Endothelial cell (in vitro differentiated cells): Measurements from ENCODE around the gene SH2D6. TPM values are rescaled to one million over a fixed set of nuclear protein-coding genes. Genes with fewer than 3 reads are reported as not detected.
A peak's percentile ranks its signal among the peaks of the same experiment; 100 is the strongest.

Source experiments
- DNase-seq: peaks from one replicate; pipeline ENCODE4 v3.0.0; 2021; ENCODE audit warnings: low spot score
- H3K27ac Mint-ChIP-seq: one replicate; pipeline ENCODE4 v1.8.0; 2021; ENCODE audit warnings: mixed read lengths, inconsistent platforms; ENCODE audit not compliant: unreplicated experiment
- H3K27me3 Mint-ChIP-seq: one replicate; pipeline ENCODE4 v1.8.0; 2021; ENCODE audit warnings: mild to moderate bottlenecking, moderate library complexity, mixed read lengths, inconsistent platforms; ENCODE audit not compliant: unreplicated experiment
- H3K36me3 Mint-ChIP-seq: one replicate; pipeline ENCODE4 v1.8.0; 2021; ENCODE audit warnings: mild to moderate bottlenecking, low read depth, mixed read lengths, inconsistent platforms; ENCODE audit not compliant: unreplicated experiment
- H3K4me1 Mint-ChIP-seq: one replicate; pipeline ENCODE4 v1.8.0; 2021; ENCODE audit warnings: mild to moderate bottlenecking, mixed read lengths, inconsistent platforms; ENCODE audit not compliant: unreplicated experiment
- H3K4me3 Mint-ChIP-seq: one replicate; pipeline ENCODE4 v1.8.0; 2021; ENCODE audit warnings: mild to moderate bottlenecking, mixed read lengths, inconsistent platforms; ENCODE audit not compliant: unreplicated experiment
- H3K9me3 Mint-ChIP-seq: one replicate; pipeline ENCODE4 v1.8.0; 2021; ENCODE audit warnings: mixed read lengths, inconsistent platforms; ENCODE audit not compliant: unreplicated experiment
- total RNA-seq: library from RNA; stranded (reverse); fragmentation: NEBNext Ultra II Directional; extraction: Animal tissue kit (Norgen Biotek cat#: 25700); gene quantifications from one replicate; pipeline ENCODE4 v1.2.1, GENCODE V29; 2021; ENCODE audit not compliant: unreplicated experiment
- TF ChIP-seq, protein P1 (sequence below): fragments of 200-600 bp; sonication (generic); IDR thresholded peaks from one replicate; pipeline ENCODE4 v1.5.0; 2021; ENCODE audit warnings: antibody characterized with exemption; ENCODE audit not compliant: unreplicated experiment

SH2D6 gene
- total RNA-seq, 1 donor from 2014 or later, result 0.33 TPM

DNA sequence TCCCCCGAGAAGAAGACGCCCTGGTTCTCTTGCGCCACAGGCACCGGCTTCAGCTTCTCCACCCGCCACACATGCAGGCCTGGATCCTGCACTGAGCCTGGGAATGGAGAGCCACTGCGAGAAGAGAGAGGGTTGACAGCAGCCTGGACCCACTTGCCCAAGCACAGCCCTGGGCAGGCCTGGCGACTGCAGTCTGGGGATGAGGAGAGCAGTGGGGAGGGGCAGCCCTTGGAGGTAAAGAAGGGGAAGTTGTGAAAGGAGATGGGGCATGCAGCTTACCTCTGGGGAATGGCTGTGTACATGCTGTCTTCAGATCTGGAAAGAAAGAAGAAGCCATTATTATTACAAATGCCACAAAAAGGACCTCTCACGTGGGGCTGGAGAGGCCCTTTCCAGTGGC, 16.7 kb upstream of the SH2D6 start:
- H3K27ac Mint-ChIP-seq, result no peak overlapping the region
- H3K27me3 Mint-ChIP-seq, result peaks cover 4% of the 10 kb centered on the region
- DNase-seq, result no peak

DNA sequence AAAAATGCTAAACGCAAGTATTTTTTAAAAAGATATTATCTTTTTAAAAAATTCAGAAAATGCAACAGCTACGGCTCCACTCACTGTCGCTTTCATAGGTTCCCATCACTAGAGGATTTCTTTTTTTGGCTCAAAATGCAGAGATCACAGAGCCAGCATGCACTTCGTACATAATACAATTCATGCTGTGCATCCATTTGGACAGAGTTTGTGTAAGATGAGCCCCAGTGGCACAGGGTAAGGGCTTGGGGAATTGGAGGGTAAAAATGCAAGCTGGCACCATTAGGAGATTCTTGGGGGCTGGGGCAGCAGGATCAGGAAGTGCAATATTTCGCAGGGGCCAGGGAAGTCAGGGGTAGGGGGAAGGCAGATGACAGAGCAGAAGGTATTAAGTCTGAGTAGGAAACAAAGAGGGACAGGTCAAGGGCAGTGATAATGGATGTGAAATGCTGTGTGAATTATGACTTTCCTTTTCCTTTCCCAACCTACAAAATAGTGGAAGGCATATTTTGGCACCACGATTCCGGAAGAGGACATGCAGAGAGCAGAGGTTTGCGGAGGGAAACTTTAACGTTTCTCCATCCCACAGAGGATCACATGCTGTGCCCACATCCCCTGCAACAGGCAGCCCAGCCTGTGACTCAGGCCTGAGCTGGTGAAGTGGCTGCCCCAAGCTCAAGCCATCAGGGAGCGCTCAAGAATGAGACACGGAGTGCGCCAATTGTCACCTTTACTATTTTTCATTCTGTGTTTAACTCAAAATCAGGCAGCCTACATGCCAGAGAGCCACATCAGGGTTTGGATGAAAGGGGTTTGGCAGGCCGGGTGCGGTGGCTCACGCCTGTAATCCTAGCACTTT, 13.1 kb upstream of the SH2D6 start:
- Mint-ChIP-seq H3K4me1 (peaks cover 6% of the 10 kb centered on the region), H3K36me3 (peaks cover 14% of the 10 kb centered on the region), H3K9me3 (no peaks in the 10 kb centered on the region), H3K27ac (peak overlapping the region; percentile 53), H3K27me3 (peaks cover 6% of the 10 kb centered on the region), H3K4me3 (no peak overlapping the region)
- TF ChIP-seq, protein P1, sequence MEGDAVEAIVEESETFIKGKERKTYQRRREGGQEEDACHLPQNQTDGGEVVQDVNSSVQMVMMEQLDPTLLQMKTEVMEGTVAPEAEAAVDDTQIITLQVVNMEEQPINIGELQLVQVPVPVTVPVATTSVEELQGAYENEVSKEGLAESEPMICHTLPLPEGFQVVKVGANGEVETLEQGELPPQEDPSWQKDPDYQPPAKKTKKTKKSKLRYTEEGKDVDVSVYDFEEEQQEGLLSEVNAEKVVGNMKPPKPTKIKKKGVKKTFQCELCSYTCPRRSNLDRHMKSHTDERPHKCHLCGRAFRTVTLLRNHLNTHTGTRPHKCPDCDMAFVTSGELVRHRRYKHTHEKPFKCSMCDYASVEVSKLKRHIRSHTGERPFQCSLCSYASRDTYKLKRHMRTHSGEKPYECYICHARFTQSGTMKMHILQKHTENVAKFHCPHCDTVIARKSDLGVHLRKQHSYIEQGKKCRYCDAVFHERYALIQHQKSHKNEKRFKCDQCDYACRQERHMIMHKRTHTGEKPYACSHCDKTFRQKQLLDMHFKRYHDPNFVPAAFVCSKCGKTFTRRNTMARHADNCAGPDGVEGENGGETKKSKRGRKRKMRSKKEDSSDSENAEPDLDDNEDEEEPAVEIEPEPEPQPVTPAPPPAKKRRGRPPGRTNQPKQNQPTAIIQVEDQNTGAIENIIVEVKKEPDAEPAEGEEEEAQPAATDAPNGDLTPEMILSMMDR, result no peak
- DNase-seq, result no peak

More for the DNA sequence above, 16.7 kb upstream of the SH2D6 start:
- Mint-ChIP-seq H3K9me3 (no peaks in the 10 kb centered on the region), H3K36me3 (peaks cover 23% of the 10 kb centered on the region), H3K4me1 (peaks cover 7% of the 10 kb centered on the region), H3K4me3 (no peak overlapping the region)
- TF ChIP-seq, protein P1, result no peak

DNA sequence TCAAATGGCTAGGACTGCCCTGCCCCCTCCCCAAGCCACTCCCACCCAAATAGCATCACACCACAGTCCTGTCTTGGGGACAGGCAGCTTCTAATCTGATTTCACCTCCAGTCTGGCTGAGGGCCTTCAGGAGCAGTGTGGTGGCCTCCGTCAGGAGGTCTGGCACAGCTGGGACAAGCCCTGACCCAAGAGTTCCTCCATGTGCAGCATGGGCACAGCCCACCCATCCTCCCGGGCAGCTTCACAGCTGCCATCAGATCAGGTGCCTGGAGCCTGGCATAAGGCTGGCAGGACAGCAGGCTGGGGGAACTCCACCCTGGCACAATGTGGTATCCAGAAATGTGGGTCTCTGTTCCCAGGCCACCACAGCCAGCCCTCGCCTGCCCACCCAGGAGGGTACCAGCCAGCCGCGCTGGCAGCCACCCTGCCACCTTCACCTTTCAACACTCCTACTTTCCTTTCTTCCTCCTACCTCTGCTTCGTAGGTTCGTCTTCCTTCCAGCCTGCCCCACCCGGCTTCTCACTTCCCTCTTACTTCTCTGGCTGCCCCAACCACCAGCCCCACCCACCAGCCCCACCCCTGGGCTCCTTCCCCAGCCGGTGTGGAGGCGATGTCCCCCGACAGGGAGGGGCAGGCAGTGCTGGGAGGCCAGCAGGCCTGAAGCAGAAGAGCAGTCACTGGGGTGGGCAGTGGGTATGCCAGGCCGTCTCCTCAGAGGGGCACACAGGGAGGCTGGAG, 8.5 kb upstream of the SH2D6 start, which contains the start of gene CAPG:
Gene CAPG, minus strand, starts transcription at position 522 of the 739 bp plus-strand sequence. CDS start 8,221 bp downstream, outside the sequence.
- Mint-ChIP-seq H3K4me1 (peaks cover 8% of the 10 kb centered on the region), H3K27me3 (peaks cover 7% of the 10 kb centered on the region), H3K4me3 (no peak within 1 kb of the TSS), H3K27ac (no peak within 1 kb of the TSS), H3K36me3 (no peaks in the 10 kb centered on the region), H3K9me3 (no peaks in the 10 kb centered on the region)
- TF ChIP-seq, protein P1, result no peak
- no peak for DNase-seq

DNA sequence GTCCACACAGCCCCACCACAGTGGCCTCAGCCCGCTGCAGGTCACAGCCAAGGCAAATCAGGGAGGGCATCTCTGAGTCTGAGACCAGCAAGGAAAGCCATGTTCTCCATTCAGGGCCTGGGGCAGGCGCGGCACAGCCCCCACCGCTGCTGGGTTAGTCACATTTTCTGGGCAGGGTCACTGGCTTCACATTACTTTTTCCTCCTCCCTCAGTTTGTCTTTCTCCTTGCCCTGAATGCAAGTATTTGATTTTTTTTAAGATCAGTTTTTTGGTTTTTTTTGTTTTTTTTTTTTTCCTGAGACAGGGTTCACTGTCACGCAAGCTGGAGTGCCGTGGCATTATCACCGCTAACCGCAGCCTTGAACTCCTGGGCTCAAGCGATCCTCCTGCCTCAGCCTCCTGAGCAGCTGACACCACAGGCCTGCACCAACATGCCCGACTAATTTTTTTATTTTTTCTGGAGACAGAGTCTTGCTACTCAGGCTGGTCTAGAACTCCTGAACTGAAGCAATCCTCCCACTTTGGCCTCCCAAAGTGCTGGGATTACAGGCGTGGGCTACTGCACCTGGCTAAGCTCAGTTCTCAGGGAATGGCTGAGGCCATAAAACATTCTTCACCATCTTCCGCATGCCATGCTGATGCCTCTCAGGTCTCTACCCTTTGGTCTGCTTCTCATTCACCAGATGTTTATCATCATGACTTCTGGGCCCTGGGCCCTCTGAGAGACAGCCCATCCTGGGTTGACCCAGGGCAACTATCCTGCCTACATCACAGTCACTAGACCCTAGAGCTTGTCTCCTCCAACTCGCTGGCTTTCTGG, 7.7 kb upstream of the SH2D6 start:
- Mint-ChIP-seq H3K9me3 (no peaks in the 10 kb centered on the region), H3K4me3 (no peak overlapping the region), H3K4me1 (peaks cover 3% of the 10 kb centered on the region), H3K27ac (no peak overlapping the region), H3K27me3 (peaks cover 7% of the 10 kb centered on the region), H3K36me3 (no peaks in the 10 kb centered on the region)
- no peak for DNase-seq
- TF ChIP-seq, protein P1, result no peak
